Right lobe of liver (tissue), 6 donors: ENCODE data around the gene TEX261. TPM values are rescaled to one million over a fixed set of nuclear protein-coding genes. Genes with fewer than 3 reads are reported as not detected.

ENCODE experiments used
- ATAC-seq, 4 donors: fragments of 200-7000 bp; cut with Tn5 transposase; one replicate each; pipeline ENCODE4 v1.9.1; 2020; ENCODE audit warnings: mild to moderate bottlenecking in 4 of 4, moderate library complexity in 4 of 4
- DNase-seq, 3 donors: peaks; one replicate each; pipeline ENCODE4 v3.0.0-alpha.2; 2020
- H3K27ac ChIP-seq, 3 donors: fragments of 200-600 bp; one replicate each; pipeline ENCODE4 v1.8.0; 2022
- H3K27me3 ChIP-seq, 2 donors: fragments of 200-600 bp; one replicate each; pipeline ENCODE4 v1.8.0; 2022
- H3K36me3 ChIP-seq, 4 donors: fragments of 200-600 bp; sonication (generic) in 1 of 4; one replicate each; pipeline versions ENCODE4 v1.5.1 to v1.8.0; 2017 to 2022; ENCODE audit warnings: control low read depth in 1 of 4
- H3K4me1 ChIP-seq, 4 donors: fragments of 200-600 bp; sonication (generic) in 1 of 4; one replicate each; pipeline versions ENCODE4 v1.5.1 to v1.8.0; 2017 to 2022; ENCODE audit warnings: control low read depth in 1 of 4
- H3K4me3 ChIP-seq, 3 donors: fragments of 200-600 bp; one replicate each; pipeline ENCODE4 v1.8.0; 2022
- H3K9me3 ChIP-seq, 4 donors: fragments of 200-600 bp; sonication (generic) in 1 of 4; one replicate each; pipeline versions ENCODE4 v1.5.1 to v1.8.0; 2017 to 2022; ENCODE audit warnings: control low read depth in 1 of 4
- CTCF ChIP-seq, 4 donors: fragments of 200-600 bp in 3 of 4; fragments of 450-650 bp in 1 of 4; IDR thresholded peaks; one replicate each; pipeline versions ENCODE4 v1.5.1 to v1.8.0; 2016 to 2022; ENCODE audit warnings: antibody characterized with exemption in 4 of 4, mild to moderate bottlenecking in 2 of 4
- POLR2A ChIP-seq: fragments of 450-650 bp; IDR thresholded peaks from one replicate; pipeline ENCODE4 v1.6.1; 2017; ENCODE audit warnings: antibody characterized with exemption, mild to moderate bottlenecking
- WGBS: methylation state at CpG from one replicate; pipeline ENCODE4 v1.1.6; 2018; ENCODE audit warnings: low coverage, low lambda C conversion rate; ENCODE audit not compliant: insufficient coverage; ENCODE audit errors: missing lambda C conversion rate; 5-methylcytosine and 5-hydroxymethylcytosine counted together
- intact Hi-C, 2 donors: fragments of 100-400 bp; cut with DNase I; formaldehyde crosslinking; loops; one replicate each; pipeline versions ENCODE4 v1.11.2 to v1.14.1; 2022
- total RNA-seq, 6 experiments: library from RNA; depleted of rRNA in 2 of 6; stranded (reverse); fragments of >200 nt in 2 of 6; fragmentation: NEBNext Ultra II Directional in 3 of 6; extraction: Animal tissue kit (Norgen Biotek cat#: 25700) in 3 of 6; gene quantifications; one replicate each; pipeline versions ENCODE4 v1.1.0 to v1.2.4, GENCODE V29; 2016 to 2023
- donor health status: DM: no; HTN: yes; CAD: no.
- donor health status: DM: no; HTN: no; CAD: no.
- donor health status: DM: no; HTN: no; CAD: no.
- donor health status: DM: no; HTN: yes; CAD: no.
- donor health status: DM: no; HTN: yes; CAD: no.

The TEX261 gene
- total RNA-seq, 6 experiments from 2014 or later: 26.5 to 33.2 (median 27.1) TPM

- Histone ChIP-seq H3K27ac (no peak overlapping the region), H3K9me3 (no peaks in the 10 kb centered on the region), H3K27me3 (peaks cover 0 to 12% of the 10 kb centered on the region in 2 donors), H3K4me1 (peaks cover 0 to 6% (median 0%) of the 10 kb centered on the region in 4 donors), H3K4me3 (no peak overlapping the region), H3K36me3 (no peaks in the 10 kb centered on the region)
- peak in 1 of 3 donors; percentile 20 for DNase-seq
- 63% methylated on average over 2 of the region's 4 CpGs for WGBS
- intact Hi-C loops: no loop called here
- no peak for TF ChIP-seq CTCF (IDR thresholded peaks at IDR 0.05)
- ATAC-seq: no peak
These were observed 28.0 kb downstream of the TEX261 start for GRCh38 chr2:70966681-70967080.

- peak in 1 of 3 donors; percentile 26 for DNase-seq
- peaks cover 0 to 12% of the 10 kb centered on the region in 2 donors for H3K27me3 ChIP-seq
- 60% methylated on average over 6 of the region's 14 CpGs for WGBS
- TF ChIP-seq CTCF (IDR thresholded peaks at IDR 0.05) (no peak), POLR2A (no peak)
- no peak overlapping the region for H3K27ac ChIP-seq
- no peak for ATAC-seq
- H3K4me3 ChIP-seq: no peak overlapping the region
- H3K9me3 ChIP-seq: no peaks in the 10 kb centered on the region
- intact Hi-C loops: no loop called here
- no peaks in the 10 kb centered on the region for H3K36me3 ChIP-seq
- peaks cover 0 to 6% (median 0%) of the 10 kb centered on the region in 4 donors for H3K4me1 ChIP-seq
These were observed 29.2 kb downstream of the TEX261 start for GRCh38 chr2:70965506-70965905.

GRCh38 chr2:70964596-70965386, 29.9 kb downstream of the TEX261 start:
- Histone ChIP-seq H3K4me3 (peak overlapping the region; percentile 29 to 39 (median 38)), H3K4me1 (peaks cover 0 to 6% (median 0%) of the 10 kb centered on the region in 4 donors), H3K27ac (no peak overlapping the region), H3K27me3 (peaks cover 0 to 12% of the 10 kb centered on the region in 2 donors), H3K36me3 (no peaks in the 10 kb centered on the region), H3K9me3 (no peaks in the 10 kb centered on the region)
- DNase-seq: peak; percentile 62 to 77 (median 72)
- ATAC-seq: peak; percentile 79 to 94 (median 88)
- intact Hi-C loops: no loop called here
- 3% methylated on average over 11 of the region's 59 CpGs for WGBS
- peak; percentile 58 to 78 (median 70) for TF ChIP-seq CTCF (IDR thresholded peaks at IDR 0.05)
- TF ChIP-seq POLR2A: no peak

GRCh38 chr2:70964133-70964532, 30.5 kb downstream of the TEX261 start:
- peaks cover 0 to 12% of the 10 kb centered on the region in 2 donors for H3K27me3 ChIP-seq
- H3K4me1 ChIP-seq: peaks cover 0 to 6% (median 0%) of the 10 kb centered on the region in 4 donors
- TF ChIP-seq CTCF (IDR thresholded peaks at IDR 0.05) (no peak), POLR2A (no peak)
- H3K27ac ChIP-seq: no peak overlapping the region
- peak in 1 of 3 donors; percentile 2 for DNase-seq
- no peaks in the 10 kb centered on the region for H3K9me3 ChIP-seq
- ATAC-seq: no peak
- H3K4me3 ChIP-seq: no peak overlapping the region
- no peaks in the 10 kb centered on the region for H3K36me3 ChIP-seq
- 32% methylated on average over 3 of the region's 4 CpGs for WGBS
- intact Hi-C loops: no loop called here
